Left lobe of liver (tissue), 2 donors: ENCODE data around the gene MISP. TPM values are rescaled to one million over a fixed set of nuclear protein-coding genes. Genes with fewer than 3 reads are reported as not detected.

Experiments
- ATAC-seq: fragments of 200-7000 bp; cut with Tn5 transposase; one replicate; pipeline ENCODE4 v1.9.1; 2020; ENCODE audit warnings: mild to moderate bottlenecking, moderate library complexity
- DNase-seq: peaks from one replicate; pipeline ENCODE4 v3.0.0-alpha.2; 2020; ENCODE audit warnings: low spot score
- total RNA-seq: library from RNA; stranded (reverse); gene quantifications from one replicate; pipeline ENCODE4 v1.2.1, GENCODE V29; 2021
- donor health status: DM: no; HTN: no; CAD: no; lungs with moderate emphysema.
- donor health status: DM: no; HTN: yes; CAD: no.

MISP gene
- total RNA-seq, 1 donor from 2014 or later = 0.18 TPM

GRCh38 chr19:771332-771785 is 20.4 kb downstream of the MISP start:
- ATAC-seq (peak; percentile 36), DNase-seq (no peak)

- DNase-seq = no peak
- no peak for ATAC-seq
Measured at GRCh38 chr19:772063-772462, 21.2 kb downstream of the MISP start.

- ATAC-seq = no peak
- DNase-seq = no peak
Measured at GRCh38 chr19:772730-773436, 22.0 kb downstream of the MISP start.

- ATAC-seq = no peak
- no peak for DNase-seq
Measured at GRCh38 chr19:776549-776948, 25.6 kb downstream of the MISP start.

- ATAC-seq (peak; percentile 84), DNase-seq (no peak)
Measured at GRCh38 chr19:778910-779653, 28.2 kb downstream of the MISP start.

GRCh38 chr19:780935-781334 is 30.0 kb downstream of the MISP start:
- no peak for ATAC-seq
- DNase-seq = no peak

- ATAC-seq (no peak), DNase-seq (no peak)
Measured at GRCh38 chr19:781800-782184, 30.9 kb downstream of the MISP start.

GRCh38 chr19:782185-782877 is 31.4 kb downstream of the MISP start:
- DNase-seq = no peak
- ATAC-seq = peak; percentile 29

GRCh38 chr19:782878-783668 is 32.2 kb downstream of the MISP start:
- DNase-seq (no peak), ATAC-seq (peak; percentile 36)

- ATAC-seq (no peak), DNase-seq (no peak)
Measured at GRCh38 chr19:784541-784940, 33.6 kb downstream of the MISP start.

GRCh38 chr19:787536-787935 is 36.6 kb downstream of the MISP start:
- DNase-seq (no peak), ATAC-seq (no peak)

- DNase-seq = no peak
- ATAC-seq = no peak
Measured at GRCh38 chr19:788686-788982, 37.7 kb downstream of the MISP start.

GRCh38 chr19:788983-789700 is 38.2 kb downstream of the MISP start:
- ATAC-seq = peak; percentile 60
- DNase-seq = no peak

GRCh38 chr19:789701-790060 is 38.8 kb downstream of the MISP start:
- DNase-seq (no peak), ATAC-seq (no peak)

GRCh38 chr19:791007-791566 is 40.2 kb downstream of the MISP start:
- ATAC-seq = no peak
- DNase-seq = no peak

- ATAC-seq = no peak
- no peak for DNase-seq
Measured at GRCh38 chr19:791567-792305, 40.8 kb downstream of the MISP start.

GRCh38 chr19:792306-792885 is 41.5 kb downstream of the MISP start:
- ATAC-seq = no peak

GRCh38 chr19:793806-794205 is 42.9 kb downstream of the MISP start:
- no peak for ATAC-seq
- DNase-seq = no peak

More at GRCh38 chr19:792306-792885, 41.5 kb downstream of the MISP start:
- no peak for DNase-seq

GRCh38 chr19:795073-795611 is 44.2 kb downstream of the MISP start:
- ATAC-seq (no peak), DNase-seq (no peak)
